ENCODE measurements around the gene ARHGAP15.

DNA sequence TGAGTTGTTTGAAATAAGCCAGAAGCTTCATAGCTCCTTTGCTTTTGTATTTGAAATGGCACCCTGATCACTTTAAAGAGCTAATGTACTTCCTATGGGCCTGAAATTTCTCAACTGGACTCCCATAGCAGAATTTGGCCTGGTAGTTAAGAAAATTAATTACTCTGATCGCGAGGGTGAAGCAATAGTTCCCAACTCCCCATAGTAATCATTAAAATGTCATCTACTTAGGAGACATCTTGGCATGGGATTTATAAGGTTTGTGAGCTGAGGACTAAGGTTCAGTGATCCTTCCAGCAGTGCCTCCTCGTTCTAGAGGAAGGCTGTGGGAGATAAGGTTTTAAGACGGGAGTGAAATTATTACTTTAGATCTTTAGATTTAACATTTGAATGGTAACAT, 581.0 kb downstream of the ARHGAP15 start:
- no peak for TF ChIP-seq POLR2AphosphoS5 (IDR thresholded peaks at IDR 0.05; ENCODE audit: low read depth, low read length)
- TF ChIP-seq, protein P1, sequence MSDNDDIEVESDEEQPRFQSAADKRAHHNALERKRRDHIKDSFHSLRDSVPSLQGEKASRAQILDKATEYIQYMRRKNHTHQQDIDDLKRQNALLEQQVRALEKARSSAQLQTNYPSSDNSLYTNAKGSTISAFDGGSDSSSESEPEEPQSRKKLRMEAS (IDR thresholded peaks at IDR 0.05) = no peak
- TF ChIP-seq EGR1 (IDR thresholded peaks at IDR 0.05; ENCODE audit: low read depth) = no peak
- TF ChIP-seq EZH2 (IDR thresholded peaks at IDR 0.05) = no peak
- TF ChIP-seq, protein P2, sequence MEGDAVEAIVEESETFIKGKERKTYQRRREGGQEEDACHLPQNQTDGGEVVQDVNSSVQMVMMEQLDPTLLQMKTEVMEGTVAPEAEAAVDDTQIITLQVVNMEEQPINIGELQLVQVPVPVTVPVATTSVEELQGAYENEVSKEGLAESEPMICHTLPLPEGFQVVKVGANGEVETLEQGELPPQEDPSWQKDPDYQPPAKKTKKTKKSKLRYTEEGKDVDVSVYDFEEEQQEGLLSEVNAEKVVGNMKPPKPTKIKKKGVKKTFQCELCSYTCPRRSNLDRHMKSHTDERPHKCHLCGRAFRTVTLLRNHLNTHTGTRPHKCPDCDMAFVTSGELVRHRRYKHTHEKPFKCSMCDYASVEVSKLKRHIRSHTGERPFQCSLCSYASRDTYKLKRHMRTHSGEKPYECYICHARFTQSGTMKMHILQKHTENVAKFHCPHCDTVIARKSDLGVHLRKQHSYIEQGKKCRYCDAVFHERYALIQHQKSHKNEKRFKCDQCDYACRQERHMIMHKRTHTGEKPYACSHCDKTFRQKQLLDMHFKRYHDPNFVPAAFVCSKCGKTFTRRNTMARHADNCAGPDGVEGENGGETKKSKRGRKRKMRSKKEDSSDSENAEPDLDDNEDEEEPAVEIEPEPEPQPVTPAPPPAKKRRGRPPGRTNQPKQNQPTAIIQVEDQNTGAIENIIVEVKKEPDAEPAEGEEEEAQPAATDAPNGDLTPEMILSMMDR (IDR thresholded peaks at IDR 0.05 in 2 of 3, conservative IDR thresholded peaks at IDR 0.05 in 1 of 3; ENCODE audit: borderline replicate concordance in 1 of 3, insufficient read depth in 1 of 3, low read depth in 2 of 3, low read length in 2 of 3) = no peak
- no peak for TF ChIP-seq ATF3 (IDR thresholded peaks at IDR 0.05)
- TF ChIP-seq, protein P3, sequence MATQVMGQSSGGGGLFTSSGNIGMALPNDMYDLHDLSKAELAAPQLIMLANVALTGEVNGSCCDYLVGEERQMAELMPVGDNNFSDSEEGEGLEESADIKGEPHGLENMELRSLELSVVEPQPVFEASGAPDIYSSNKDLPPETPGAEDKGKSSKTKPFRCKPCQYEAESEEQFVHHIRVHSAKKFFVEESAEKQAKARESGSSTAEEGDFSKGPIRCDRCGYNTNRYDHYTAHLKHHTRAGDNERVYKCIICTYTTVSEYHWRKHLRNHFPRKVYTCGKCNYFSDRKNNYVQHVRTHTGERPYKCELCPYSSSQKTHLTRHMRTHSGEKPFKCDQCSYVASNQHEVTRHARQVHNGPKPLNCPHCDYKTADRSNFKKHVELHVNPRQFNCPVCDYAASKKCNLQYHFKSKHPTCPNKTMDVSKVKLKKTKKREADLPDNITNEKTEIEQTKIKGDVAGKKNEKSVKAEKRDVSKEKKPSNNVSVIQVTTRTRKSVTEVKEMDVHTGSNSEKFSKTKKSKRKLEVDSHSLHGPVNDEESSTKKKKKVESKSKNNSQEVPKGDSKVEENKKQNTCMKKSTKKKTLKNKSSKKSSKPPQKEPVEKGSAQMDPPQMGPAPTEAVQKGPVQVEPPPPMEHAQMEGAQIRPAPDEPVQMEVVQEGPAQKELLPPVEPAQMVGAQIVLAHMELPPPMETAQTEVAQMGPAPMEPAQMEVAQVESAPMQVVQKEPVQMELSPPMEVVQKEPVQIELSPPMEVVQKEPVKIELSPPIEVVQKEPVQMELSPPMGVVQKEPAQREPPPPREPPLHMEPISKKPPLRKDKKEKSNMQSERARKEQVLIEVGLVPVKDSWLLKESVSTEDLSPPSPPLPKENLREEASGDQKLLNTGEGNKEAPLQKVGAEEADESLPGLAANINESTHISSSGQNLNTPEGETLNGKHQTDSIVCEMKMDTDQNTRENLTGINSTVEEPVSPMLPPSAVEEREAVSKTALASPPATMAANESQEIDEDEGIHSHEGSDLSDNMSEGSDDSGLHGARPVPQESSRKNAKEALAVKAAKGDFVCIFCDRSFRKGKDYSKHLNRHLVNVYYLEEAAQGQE (IDR thresholded peaks at IDR 0.05; ENCODE audit: low read depth) = no peak
